Esophagus muscularis mucosa (tissue), 4 donors: ENCODE measurements around the gene RBM17.

Source experiments
- EP300 ChIP-seq: sonication (generic); formaldehyde crosslinking; IDR thresholded peaks from one replicate; pipeline ENCODE4 v1.6.1; 2017; ENCODE audit warnings: antibody characterized with exemption
- POLR2A ChIP-seq: fragments of 450-650 bp; IDR thresholded peaks from one replicate; pipeline ENCODE4 v1.6.1; 2017; ENCODE audit warnings: antibody characterized with exemption, moderate library complexity, mild to moderate bottlenecking, low read depth
- POLR2AphosphoS5 ChIP-seq, 2 donors: sonication (generic); formaldehyde crosslinking; IDR thresholded peaks; one replicate each; pipeline ENCODE4 v1.6.1; 2017; ENCODE audit warnings: antibody characterized with exemption in 2 of 2
- TF ChIP-seq, protein P1 (sequence below), 3 experiments: fragments of 200-600 bp in 2 of 3; fragments of 450-650 bp in 1 of 3; sonication (generic) in 2 of 3; IDR thresholded peaks; one replicate each; pipeline ENCODE4 v1.5.1; 2017 to 2019; ENCODE audit warnings: antibody characterized with exemption in 3 of 3, mild to moderate bottlenecking in 2 of 3, moderate library complexity in 1 of 3

DNA sequence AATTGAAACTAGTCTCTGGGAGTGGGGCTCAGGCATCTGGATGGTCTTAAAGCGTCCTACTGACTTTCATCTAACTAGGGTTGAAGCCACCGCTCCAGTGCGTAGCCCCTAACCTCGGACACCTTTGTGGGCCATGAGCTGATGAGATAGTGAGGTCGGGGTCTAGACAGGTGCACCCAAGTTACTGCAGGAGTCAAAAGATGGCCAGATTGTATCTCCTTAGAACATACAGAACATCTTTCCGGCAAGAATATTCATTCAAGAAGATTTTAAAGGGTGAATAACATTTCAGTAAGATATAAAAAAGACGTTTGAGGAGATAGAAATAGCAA is 20.6 kb downstream of the RBM17 start:
- TF ChIP-seq, protein P1, sequence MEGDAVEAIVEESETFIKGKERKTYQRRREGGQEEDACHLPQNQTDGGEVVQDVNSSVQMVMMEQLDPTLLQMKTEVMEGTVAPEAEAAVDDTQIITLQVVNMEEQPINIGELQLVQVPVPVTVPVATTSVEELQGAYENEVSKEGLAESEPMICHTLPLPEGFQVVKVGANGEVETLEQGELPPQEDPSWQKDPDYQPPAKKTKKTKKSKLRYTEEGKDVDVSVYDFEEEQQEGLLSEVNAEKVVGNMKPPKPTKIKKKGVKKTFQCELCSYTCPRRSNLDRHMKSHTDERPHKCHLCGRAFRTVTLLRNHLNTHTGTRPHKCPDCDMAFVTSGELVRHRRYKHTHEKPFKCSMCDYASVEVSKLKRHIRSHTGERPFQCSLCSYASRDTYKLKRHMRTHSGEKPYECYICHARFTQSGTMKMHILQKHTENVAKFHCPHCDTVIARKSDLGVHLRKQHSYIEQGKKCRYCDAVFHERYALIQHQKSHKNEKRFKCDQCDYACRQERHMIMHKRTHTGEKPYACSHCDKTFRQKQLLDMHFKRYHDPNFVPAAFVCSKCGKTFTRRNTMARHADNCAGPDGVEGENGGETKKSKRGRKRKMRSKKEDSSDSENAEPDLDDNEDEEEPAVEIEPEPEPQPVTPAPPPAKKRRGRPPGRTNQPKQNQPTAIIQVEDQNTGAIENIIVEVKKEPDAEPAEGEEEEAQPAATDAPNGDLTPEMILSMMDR (IDR thresholded peaks at IDR 0.05): no peak
- TF ChIP-seq POLR2AphosphoS5 (IDR thresholded peaks at IDR 0.05) (no peak), POLR2A (no peak), EP300 (no peak)
